OCI-LY3 (cell line): ENCODE results near the gene NANS.

Experiments
- CTCF ChIP-seq: fragments of 200-600, 300-600 bp; sonication (generic); IDR thresholded peaks from 2 replicates; pipeline ENCODE4 v1.5.1; 2014; ENCODE audit warnings: antibody characterized with exemption, low read length, low read depth
- EZH2phosphoT487 ChIP-seq: fragments of 200-600 bp; shearing (Covaris generic); IDR thresholded peaks from 2 replicates; pipeline ENCODE4 v1.6.1; 2018; ENCODE audit warnings: antibody characterized with exemption, mixed run types, low read depth

GRCh38 chr9:98109052-98109451 lies 52.5 kb downstream of the NANS start:
- TF ChIP-seq CTCF, result no peak
- TF ChIP-seq EZH2phosphoT487, result no peak
